ENCODE results near the gene COPS8. TPM values are rescaled to one million over a fixed set of nuclear protein-coding genes. Genes with fewer than 3 reads are reported as not detected.

Gene COPS8
- total and polyA plus RNA-seq, 2 of the 8 experiments (the other 6 are each of a cell fraction or from before 2014, with no cell fraction given), result 59.3 to 67.5 TPM

DNA sequence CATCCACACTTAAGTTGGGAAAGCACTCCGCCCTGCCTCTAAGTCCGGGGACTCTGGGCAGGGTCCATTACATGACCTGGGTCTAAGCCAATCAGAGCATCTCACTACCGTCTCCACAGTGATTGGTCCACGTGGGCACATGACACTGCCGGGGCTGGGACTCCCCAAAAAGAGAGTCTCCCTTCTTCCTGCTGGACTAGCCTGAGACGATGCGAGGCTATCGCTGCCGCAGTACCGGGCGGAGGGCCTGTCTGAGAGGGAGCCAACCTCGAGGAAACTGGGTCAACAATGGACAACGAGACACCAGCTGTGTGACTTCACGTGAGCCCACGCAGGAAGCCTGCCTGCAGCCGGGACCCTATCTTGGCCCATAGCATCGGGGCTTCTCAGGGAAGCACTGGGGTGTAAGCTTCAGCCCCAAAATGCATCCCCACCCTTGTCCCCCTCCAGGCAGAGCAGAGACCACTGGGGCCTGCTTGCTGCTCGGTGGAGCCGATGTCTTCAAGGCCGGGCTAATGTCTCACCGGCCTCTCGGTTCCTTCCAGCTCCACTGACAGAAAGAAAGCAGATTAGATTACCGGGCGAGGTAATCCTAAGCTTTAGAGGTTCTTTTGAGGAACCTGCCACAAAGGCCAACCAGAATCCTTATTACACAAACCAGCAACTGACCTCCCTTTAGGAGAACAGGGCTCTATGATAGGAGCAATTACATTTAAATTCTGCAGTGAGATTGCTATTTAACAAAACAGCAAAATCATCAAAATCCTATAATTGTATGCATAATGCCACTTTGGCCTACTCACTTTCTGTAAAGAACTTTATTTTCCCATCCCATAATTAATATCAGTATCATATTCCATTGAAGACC lies 21.3 kb upstream of the COPS8 start:
- TF ChIP-seq, protein P1, sequence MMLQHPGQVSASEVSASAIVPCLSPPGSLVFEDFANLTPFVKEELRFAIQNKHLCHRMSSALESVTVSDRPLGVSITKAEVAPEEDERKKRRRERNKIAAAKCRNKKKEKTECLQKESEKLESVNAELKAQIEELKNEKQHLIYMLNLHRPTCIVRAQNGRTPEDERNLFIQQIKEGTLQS (IDR thresholded peaks at IDR 0.05; ENCODE audit: insufficient read depth, low read depth, low read length), result no peak
- no peak for TF ChIP-seq FOSL1 (IDR thresholded peaks at IDR 0.05; ENCODE audit: insufficient read depth, low read depth, low read length)
- Histone ChIP-seq H3K4me3 (ENCODE audit: extremely low read depth in 1 of 4, insufficient read depth in 2 of 4, low read depth in 3 of 4, low read length in 4 of 4) (no peak overlapping the region), H2BK15ac (ENCODE audit: low read length) (no peak overlapping the region), H2BK12ac (ENCODE audit: low read depth, low read length) (no peak overlapping the region), H2BK120ac (replicated peaks; ENCODE audit: low read depth, low read length) (no peak overlapping the region), H3K56ac (replicated peaks; ENCODE audit: insufficient read length, low read depth, low read length) (no peak overlapping the region), H2BK20ac (ENCODE audit: low read length) (no peak overlapping the region), H3K14ac (ENCODE audit: insufficient read length) (no peak overlapping the region), H3K9ac (replicated peaks in 1 of 4; ENCODE audit: extremely low read depth in 1 of 4, low read depth in 3 of 4, low read length in 3 of 4) (no peak overlapping the region), H3K79me2 (ENCODE audit: control insufficient read depth in 1 of 2, insufficient read depth in 2 of 2, low read length in 2 of 2) (no peaks in the 10 kb centered on the region), H3K27me3 (replicated peaks in 1 of 4; ENCODE audit: control insufficient read depth in 3 of 4, extremely low read depth in 1 of 4, insufficient read depth in 3 of 4, low read length in 3 of 4) (no peaks in the 10 kb centered on the region), H2AFZ (ENCODE audit: low read length) (no peak overlapping the region), H3K23me2 (ENCODE audit: low read depth, low read length) (no peaks in the 10 kb centered on the region), H4K91ac (replicated peaks; ENCODE audit: insufficient read length, low read length) (no peak overlapping the region), H3K9me3 (ENCODE audit: insufficient read depth in 2 of 2, low read depth in 1 of 2, low read length in 1 of 2) (no peaks in the 10 kb centered on the region), H4K20me1 (replicated peaks in 1 of 2; ENCODE audit: control insufficient read depth in 1 of 2, insufficient read depth in 2 of 2, low read length in 2 of 2) (no peaks in the 10 kb centered on the region), H2AK5ac (ENCODE audit: low read depth, low read length) (no peak overlapping the region), H3K4me2 (ENCODE audit: insufficient read depth in 1 of 2, low read depth in 2 of 2, low read length in 2 of 2) (no peak overlapping the region), H4K8ac (ENCODE audit: extremely low read depth, insufficient read depth, low read length) (no peak overlapping the region), H4K5ac (ENCODE audit: insufficient read length, low read depth, low read length) (no peak overlapping the region), H3K18ac (ENCODE audit: extremely low read depth, low read length) (no peak overlapping the region), H3K4ac (replicated peaks; ENCODE audit: insufficient read length, low read depth, low read length) (no peak overlapping the region), H3K36me3 (ENCODE audit: control insufficient read depth in 2 of 4, insufficient read depth in 4 of 4, low read length in 3 of 4) (no peaks in the 10 kb centered on the region), H2BK5ac (ENCODE audit: low read depth, low read length) (no peak overlapping the region), H3K27ac (ENCODE audit: low read depth, low read length) (no peak overlapping the region), H3K4me1 (replicated peaks in 1 of 4; ENCODE audit: control insufficient read depth in 3 of 4, insufficient read depth in 4 of 4, low read length in 3 of 4) (no peaks in the 10 kb centered on the region), H3K23ac (ENCODE audit: insufficient read length) (no peak overlapping the region), H3K79me1 (ENCODE audit: low read depth, low read length) (no peaks in the 10 kb centered on the region)
- WGBS, 2 experiments (ENCODE audit: extremely low coverage in 1 of 2, insufficient coverage in 1 of 2, insufficient read length in 1 of 2, insufficient replicate concordance in 2 of 2, low coverage in 1 of 2, low lambda C conversion rate in 2 of 2, missing lambda C conversion rate in 1 of 2), result 92% methylated on average over 24 of the region's 24 CpGs; no CpG with 5 or more reads in 1 of the 2 experiments
- ChIA-PET POLR2A (ENCODE audit: partially characterized antibody) (interaction anchor here (1.1 kb wide), 1 partner anchor 10 kb away, joined by 3 read pairs; no protein-coding TSS in a partner anchor), CTCF (ENCODE audit: partially characterized antibody) (interaction anchor here (0.6 to 2.6 kb wide), 6 partner anchors 9 to 755 kb away, joined by 3 to 10 read pairs (median 4); no protein-coding TSS in a partner anchor)
- no peak for FAIRE-seq
- DNase-seq (ENCODE audit: low read depth in 1 of 2, low spot score in 2 of 2), result no peak

Data from H1 (cell line).